Naive thymus-derived CD4-positive, alpha-beta T cell (primary cell): Measurements from ENCODE around the gene YEATS4. TPM values are rescaled to one million over a fixed set of nuclear protein-coding genes. Genes with fewer than 3 reads are reported as not detected.
A peak's percentile ranks its signal among the peaks of the same experiment; 100 is the strongest.

ENCODE experiments used
- ATAC-seq: fragments of 150-1000 bp; cut with Tn5 transposase; 2 replicates; pipeline ENCODE4 v1.10.0; 2021; ENCODE audit warnings: mild to moderate bottlenecking, moderate library complexity
- CTCF ChIA-PET: fragments of 350-600 bp; sonication (Branson Sonifier 250); formaldehyde crosslinking; loops from one replicate; lab custom pipeline; 2021; ENCODE audit warnings: antibody characterized with exemption; lab: Charles Lee
- POLR2A ChIA-PET: fragments of 350-600 bp; sonication (Branson Sonifier 250); formaldehyde crosslinking; loops from one replicate; lab custom pipeline; 2021; ENCODE audit warnings: antibody characterized with exemption, inconsistent platforms; lab: Charles Lee
- DNase-seq, 9 donors: peaks; one replicate each; pipeline versions ENCODE4 v3.0.0 to v3.0.0-alpha.2; 2020 to 2022; ENCODE audit warnings: mixed read lengths in 1 of 9
- H3K27ac ChIP-seq: one replicate; pipeline ENCODE4 v1.7.0; 2013; ENCODE audit warnings: mild to moderate bottlenecking, low read depth, low read length, moderate library complexity
- H3K27me3 ChIP-seq, 2 donors: one replicate each; pipeline ENCODE4 v1.7.0; 2013; ENCODE audit warnings: low read length in 2 of 2, mild to moderate bottlenecking in 2 of 2, moderate library complexity in 2 of 2; ENCODE audit not compliant: control insufficient read depth in 2 of 2, insufficient read depth in 2 of 2
- H3K36me3 ChIP-seq, 3 experiments: 1 replicate in 2 of 3; 2 replicates in 1 of 3; pipeline ENCODE4 v1.7.0; 2013; ENCODE audit warnings: low read length in 3 of 3, mild to moderate bottlenecking in 3 of 3, moderate library complexity in 1 of 3; ENCODE audit not compliant: insufficient read depth in 3 of 3, control insufficient read depth in 2 of 3
- H3K4me1 ChIP-seq, 2 donors: one replicate each; pipeline ENCODE4 v1.7.0; 2013; ENCODE audit warnings: low read length in 2 of 2, mild to moderate bottlenecking in 2 of 2, moderate library complexity in 1 of 2; ENCODE audit not compliant: control insufficient read depth in 2 of 2, insufficient read depth in 2 of 2
- H3K4me3 ChIP-seq: 2 replicates; pipeline ENCODE4 v1.7.0; 2013; ENCODE audit warnings: mild to moderate bottlenecking, low read length
- H3K9me3 ChIP-seq, 3 experiments: 1 replicate in 2 of 3; 2 replicates in 1 of 3; pipeline ENCODE4 v1.7.0; 2013; ENCODE audit warnings: low read length in 3 of 3; ENCODE audit not compliant: control insufficient read depth in 2 of 3
- H3K27ac Mint-ChIP-seq, 9 donors: one replicate each; pipeline ENCODE4 v1.8.0; 2020 to 2022; ENCODE audit warnings: mixed read lengths in 9 of 9, mild to moderate bottlenecking in 8 of 9, moderate library complexity in 5 of 9, inconsistent platforms in 2 of 9
- H3K27me3 Mint-ChIP-seq, 5 donors: one replicate each; pipeline ENCODE4 v1.8.0; 2021 to 2022; ENCODE audit warnings: mixed read lengths in 5 of 5, mild to moderate bottlenecking in 1 of 5
- H3K36me3 Mint-ChIP-seq, 5 donors: one replicate each; pipeline ENCODE4 v1.8.0; 2020 to 2022; ENCODE audit warnings: mixed read lengths in 5 of 5, mild to moderate bottlenecking in 3 of 5, inconsistent platforms in 1 of 5
- H3K4me1 Mint-ChIP-seq, 7 donors: one replicate each; pipeline ENCODE4 v1.8.0; 2020 to 2022; ENCODE audit warnings: mixed read lengths in 7 of 7, mild to moderate bottlenecking in 3 of 7, inconsistent platforms in 1 of 7
- H3K4me3 Mint-ChIP-seq, 10 donors: one replicate each; pipeline ENCODE4 v1.8.0; 2020 to 2022; ENCODE audit warnings: mild to moderate bottlenecking in 10 of 10, mixed read lengths in 10 of 10, moderate library complexity in 6 of 10, inconsistent platforms in 2 of 10
- H3K9me3 Mint-ChIP-seq, 11 donors: one replicate each; pipeline ENCODE4 v1.8.0; 2020 to 2022; ENCODE audit warnings: mixed read lengths in 11 of 11, mild to moderate bottlenecking in 4 of 11, inconsistent platforms in 1 of 11, moderate library complexity in 1 of 11
- intact Hi-C, 2 donors: fragments of 100-400 bp; cut with micrococcal nuclease; formaldehyde crosslinking; loops; one replicate each; pipeline ENCODE4 v1.15.1; 2023
- polyA plus RNA-seq, 2 donors: library from polyadenylated mRNA; unstranded; fragments of 300-500 nt; fragmentation: Illumina TruSeq; gene quantifications; one replicate each; pipeline ENCODE4 v1.2.3, GENCODE V29; 2021
- total RNA-seq, 6 experiments: library from RNA in 5 of 6; stranded (reverse) in 5 of 6; gene quantifications; 1 replicate in 5 of 6; 2 replicates in 1 of 6; pipeline ENCODE4 v1.2.3 and lab custom pipeline; 2021 to 2026

YEATS4 gene
- total and polyA plus RNA-seq, 7 experiments from 2014 or later = 16.5 to 61.0 (median 29.0) TPM

- ChIA-PET CTCF (no interaction called here), POLR2A (interaction anchor here (0.5 to 2.4 kb wide), 4 partner anchors 7 to 21 kb away, joined by 3 to 18 read pairs (median 4); no protein-coding TSS in a partner anchor)
- H3K27me3 Mint-ChIP-seq = peaks cover 0 to 13% (median 5%) of the 10 kb centered on the region in 5 donors
- no peak overlapping the region for H3K4me3 ChIP-seq
- DNase-seq (no peak), ATAC-seq (no peak)
- no peak overlapping the region for H3K27ac ChIP-seq
- H3K27me3 ChIP-seq = no peaks in the 10 kb centered on the region
- H3K9me3 Mint-ChIP-seq = no peaks in the 10 kb centered on the region
- H3K4me3 Mint-ChIP-seq = no peak overlapping the region
- H3K4me1 ChIP-seq = peaks cover 4 to 14% of the 10 kb centered on the region in 2 donors
- peaks cover 10 to 27% (median 14%) of the 10 kb centered on the region in 7 donors for H3K4me1 Mint-ChIP-seq
- H3K9me3 ChIP-seq = no peaks in the 10 kb centered on the region
- H3K27ac Mint-ChIP-seq = no peak overlapping the region
- intact Hi-C loops = no loop called here
- H3K36me3 ChIP-seq = no peaks in the 10 kb centered on the region
- no peaks in the 10 kb centered on the region for H3K36me3 Mint-ChIP-seq
These were observed 20.6 kb upstream of the YEATS4 start for GRCh38 chr12:69338936-69339335.

GRCh38 chr12:69339999-69340398, 19.5 kb upstream of the YEATS4 start:
- Mint-ChIP-seq H3K27ac (no peak overlapping the region), H3K4me1 (peaks cover 2 to 17% (median 3%) of the 10 kb centered on the region in 7 donors), H3K36me3 (no peaks in the 10 kb centered on the region), H3K9me3 (no peaks in the 10 kb centered on the region), H3K27me3 (peaks cover 0 to 13% (median 7%) of the 10 kb centered on the region in 5 donors), H3K4me3 (no peak overlapping the region)
- DNase-seq (no peak), ATAC-seq (no peak)
- ChIA-PET POLR2A (interaction anchor here (2.4 kb wide), 1 partner anchor 9 kb away, joined by 18 read pairs; no protein-coding TSS in a partner anchor), CTCF (no interaction called here)
- Histone ChIP-seq H3K4me1 (peaks cover 0 to 3% of the 10 kb centered on the region in 2 donors), H3K36me3 (no peaks in the 10 kb centered on the region), H3K9me3 (no peaks in the 10 kb centered on the region), H3K4me3 (no peak overlapping the region), H3K27ac (no peak overlapping the region), H3K27me3 (no peaks in the 10 kb centered on the region)
- intact Hi-C loops = no loop called here

- ATAC-seq = peak; percentile 79
- no peaks in the 10 kb centered on the region for H3K36me3 Mint-ChIP-seq
- Histone ChIP-seq H3K27me3 (no peaks in the 10 kb centered on the region), H3K36me3 (no peaks in the 10 kb centered on the region), H3K27ac (no peak overlapping the region), H3K9me3 (no peaks in the 10 kb centered on the region), H3K4me3 (no peak overlapping the region), H3K4me1 (no peaks in the 10 kb centered on the region)
- H3K4me3 Mint-ChIP-seq = no peak overlapping the region
- intact Hi-C loops = no loop called here
- no peak for DNase-seq
- peaks cover 0 to 14% (median 2%) of the 10 kb centered on the region in 7 donors for H3K4me1 Mint-ChIP-seq
- H3K27ac Mint-ChIP-seq = no peak overlapping the region
- POLR2A ChIA-PET = interaction anchor here (3.8 kb wide), 1 partner anchor 9 kb away, joined by 36 read pairs; no protein-coding TSS in a partner anchor
- CTCF ChIA-PET = no interaction called here
- H3K27me3 Mint-ChIP-seq = peaks cover 0 to 13% (median 7%) of the 10 kb centered on the region in 5 donors
- no peaks in the 10 kb centered on the region for H3K9me3 Mint-ChIP-seq
These were observed 18.2 kb upstream of the YEATS4 start for GRCh38 chr12:69341328-69341727.

- Mint-ChIP-seq H3K4me3 (no peak overlapping the region), H3K9me3 (no peaks in the 10 kb centered on the region), H3K36me3 (no peaks in the 10 kb centered on the region), H3K27ac (no peak overlapping the region), H3K27me3 (peaks cover 0 to 12% (median 4%) of the 10 kb centered on the region in 5 donors), H3K4me1 (peaks cover 0 to 8% (median 0%) of the 10 kb centered on the region in 7 donors)
- Histone ChIP-seq H3K9me3 (no peaks in the 10 kb centered on the region), H3K27me3 (no peaks in the 10 kb centered on the region), H3K36me3 (no peaks in the 10 kb centered on the region), H3K4me1 (no peaks in the 10 kb centered on the region), H3K27ac (no peak overlapping the region), H3K4me3 (no peak overlapping the region)
- ChIA-PET CTCF (interaction anchor here (0.6 to 1.0 kb wide), 5 partner anchors 11 to 50 kb away, joined by 3 to 5 read pairs (median 4); no protein-coding TSS in a partner anchor), POLR2A (interaction anchor here (3.8 kb wide), 1 partner anchor 10 kb away, joined by 36 read pairs; no protein-coding TSS in a partner anchor)
- intact Hi-C loops = no loop called here
- DNase-seq (no peak), ATAC-seq (no peak)
These were observed 17.1 kb upstream of the YEATS4 start for GRCh38 chr12:69342421-69342820.

GRCh38 chr12:69343357-69343756, 16.2 kb upstream of the YEATS4 start:
- H3K27ac Mint-ChIP-seq = no peak overlapping the region
- H3K36me3 Mint-ChIP-seq = no peaks in the 10 kb centered on the region
- ChIA-PET CTCF (interaction anchor here (0.6 to 1.0 kb wide), 3 partner anchors 12 to 101 kb away, joined by 3 to 5 read pairs (median 4); no protein-coding TSS in a partner anchor), POLR2A (interaction anchor here (3.8 kb wide), 1 partner anchor 11 kb away, joined by 36 read pairs; no protein-coding TSS in a partner anchor)
- peaks cover 0 to 14% (median 4%) of the 10 kb centered on the region in 5 donors for H3K27me3 Mint-ChIP-seq
- Histone ChIP-seq H3K27ac (no peak overlapping the region), H3K4me3 (no peak overlapping the region), H3K4me1 (peaks cover 0 to under 1% of the 10 kb centered on the region in 2 donors), H3K27me3 (no peaks in the 10 kb centered on the region), H3K9me3 (no peaks in the 10 kb centered on the region), H3K36me3 (no peaks in the 10 kb centered on the region)
- ATAC-seq = no peak
- intact Hi-C loops = no loop called here
- no peak for DNase-seq
- H3K9me3 Mint-ChIP-seq = no peaks in the 10 kb centered on the region
- H3K4me3 Mint-ChIP-seq = no peak overlapping the region
- H3K4me1 Mint-ChIP-seq = peaks cover 0 to 6% (median 5%) of the 10 kb centered on the region in 7 donors

GRCh38 chr12:69343885-69344612, 15.5 kb upstream of the YEATS4 start:
- POLR2A ChIA-PET = interaction anchor here (0.6 to 3.8 kb wide), 3 partner anchors 12 to 155 kb away, joined by 3 to 36 read pairs (median 4); no protein-coding TSS in a partner anchor
- Mint-ChIP-seq H3K27me3 (peaks cover 0 to 13% (median 4%) of the 10 kb centered on the region in 5 donors), H3K27ac (no peak overlapping the region), H3K36me3 (no peaks in the 10 kb centered on the region), H3K4me1 (peaks cover 0 to 7% (median 6%) of the 10 kb centered on the region in 7 donors), H3K9me3 (no peaks in the 10 kb centered on the region), H3K4me3 (no peak overlapping the region)
- ATAC-seq = no peak
- peaks cover 0 to 3% of the 10 kb centered on the region in 2 donors for H3K4me1 ChIP-seq
- no peak overlapping the region for H3K4me3 ChIP-seq
- H3K9me3 ChIP-seq = no peaks in the 10 kb centered on the region
- intact Hi-C loops = no loop called here
- CTCF ChIA-PET = interaction anchor here (0.5 to 0.9 kb wide), 3 partner anchors 14 to 259 kb away, joined by 3 to 4 read pairs (median 3); no protein-coding TSS in a partner anchor
- H3K36me3 ChIP-seq = no peaks in the 10 kb centered on the region
- H3K27me3 ChIP-seq = no peaks in the 10 kb centered on the region
- H3K27ac ChIP-seq = no peak overlapping the region
- DNase-seq = no peak
